Stimulated activated CD8-positive, alpha-beta memory T cell treated with anti-CD3 and anti-CD28 coated beads, Interleukin-4, amount 100 ng/mL, for 4 hours (primary cell): ENCODE measurements around the gene IRS1.

ENCODE experiments used
- DNase-seq, 2 donors: peaks; one replicate each; pipeline ENCODE4 v3.0.0-alpha.2; 2020; ENCODE audit warnings: low read depth in 2 of 2, low spot score in 1 of 2

IRS1 gene

GRCh38 chr2:226790431-226790830 is 9.2 kb downstream of the IRS1 start:
- DNase-seq = no peak

GRCh38 chr2:226790011-226790410 is 9.6 kb downstream of the IRS1 start:
- DNase-seq = no peak

- DNase-seq = no peak
Observed at GRCh38 chr2:226788881-226789490, 10.6 kb downstream of the IRS1 start.

GRCh38 chr2:226788064-226788463 is 11.6 kb downstream of the IRS1 start:
- no peak for DNase-seq

- no peak for DNase-seq
Observed at GRCh38 chr2:226783885-226784284, 15.7 kb downstream of the IRS1 start.

- DNase-seq = no peak
Observed at GRCh38 chr2:226782092-226782713, 17.4 kb downstream of the IRS1 start.

GRCh38 chr2:226780431-226780830 is 19.2 kb downstream of the IRS1 start:
- no peak for DNase-seq

GRCh38 chr2:226777611-226778010 is 22.0 kb downstream of the IRS1 start:
- DNase-seq = no peak

- no peak for DNase-seq
Observed at GRCh38 chr2:226776104-226776503, 23.5 kb downstream of the IRS1 start.

GRCh38 chr2:226775032-226775509 is 24.5 kb downstream of the IRS1 start:
- no peak for DNase-seq

GRCh38 chr2:226773291-226773690 is 26.3 kb downstream of the IRS1 start:
- no peak for DNase-seq

GRCh38 chr2:226772389-226773179 is 27.0 kb downstream of the IRS1 start:
- DNase-seq = no peak

GRCh38 chr2:226771067-226771466 is 28.6 kb downstream of the IRS1 start:
- DNase-seq = no peak

GRCh38 chr2:226767056-226767813 is 32.4 kb downstream of the IRS1 start:
- DNase-seq = no peak

- no peak for DNase-seq
Observed at GRCh38 chr2:226766352-226767055, 33.1 kb downstream of the IRS1 start.

- DNase-seq = no peak
Observed at GRCh38 chr2:226763320-226763719, 36.3 kb downstream of the IRS1 start.

GRCh38 chr2:226761195-226761583 is 38.4 kb downstream of the IRS1 start:
- DNase-seq = no peak

- DNase-seq = no peak
Observed at GRCh38 chr2:226760412-226761194, 39.0 kb downstream of the IRS1 start.

GRCh38 chr2:226759768-226760167 is 39.9 kb downstream of the IRS1 start:
- DNase-seq = no peak
